NCI-H524 (cell line): ENCODE results near the gene HSD17B2.
"Not testable (repeated sequence)": the region's sequence is repeated elsewhere in the genome, so short reads cannot be mapped to it uniquely, and the experiment has no call there.

Experiments used
- DNase-seq, 2 experiments: peaks; one replicate each; lab custom pipeline; 2025; lab: John Stamatoyannopoulos, UW

Gene HSD17B2

GRCh38 chr16:82133798-82134197 is 98.7 kb downstream of the HSD17B2 start:
- DNase-seq = no peak

GRCh38 chr16:82134846-82135245 is 99.8 kb downstream of the HSD17B2 start:
- no peak for DNase-seq

GRCh38 chr16:82135844-82136243 is 100.8 kb downstream of the HSD17B2 start:
- no peak for DNase-seq

GRCh38 chr16:82136956-82137821 is 102.1 kb downstream of the HSD17B2 start:
- DNase-seq = no peak

GRCh38 chr16:82137822-82138167 is 102.7 kb downstream of the HSD17B2 start:
- no peak for DNase-seq

- DNase-seq = peak in 1 of 2 experiments; percentile 2
These were observed 103.6 kb downstream of the HSD17B2 start for GRCh38 chr16:82138478-82139285.

GRCh38 chr16:82139286-82139571 is 104.2 kb downstream of the HSD17B2 start:
- DNase-seq = not testable (repeated sequence)

- DNase-seq = no peak
These were observed 111.5 kb downstream of the HSD17B2 start for GRCh38 chr16:82146556-82146955.

- DNase-seq = no peak
These were observed 111.9 kb downstream of the HSD17B2 start for GRCh38 chr16:82146957-82147356.

GRCh38 chr16:82147546-82147945 is 112.5 kb downstream of the HSD17B2 start:
- DNase-seq = no peak
